ENCODE data around the gene RAB6B.

GRCh38 chr3:133888726-133889340 is 6.8 kb downstream of the RAB6B start:
- TF ChIP-seq EP300 (IDR thresholded peaks at IDR 0.05; ENCODE audit: borderline replicate concordance in 1 of 2, low read depth in 2 of 2, low read length in 2 of 2) (no peak), POLR2A (IDR thresholded peaks at IDR 0.05; ENCODE audit: control extremely low read depth in 1 of 2, low read depth in 2 of 2, low read length in 2 of 2) (no peak), SAP30 (IDR thresholded peaks at IDR 0.05; ENCODE audit: insufficient read depth, insufficient replicate concordance, low read length) (no peak), BRCA1 (IDR thresholded peaks at IDR 0.05; ENCODE audit: low read depth, low read length) (no peak), SIRT6 (IDR thresholded peaks at IDR 0.05; ENCODE audit: low read length) (no peak), POLR2AphosphoS5 (IDR thresholded peaks at IDR 0.05; ENCODE audit: low read depth, low read length) (no peak), FOSL1 (IDR thresholded peaks at IDR 0.05; ENCODE audit: insufficient read depth, low read depth, low read length) (no peak), HDAC2 (IDR thresholded peaks at IDR 0.05; ENCODE audit: borderline replicate concordance in 1 of 2, low read depth in 2 of 2, low read length in 2 of 2) (no peak)
- TF ChIP-seq, protein P1, sequence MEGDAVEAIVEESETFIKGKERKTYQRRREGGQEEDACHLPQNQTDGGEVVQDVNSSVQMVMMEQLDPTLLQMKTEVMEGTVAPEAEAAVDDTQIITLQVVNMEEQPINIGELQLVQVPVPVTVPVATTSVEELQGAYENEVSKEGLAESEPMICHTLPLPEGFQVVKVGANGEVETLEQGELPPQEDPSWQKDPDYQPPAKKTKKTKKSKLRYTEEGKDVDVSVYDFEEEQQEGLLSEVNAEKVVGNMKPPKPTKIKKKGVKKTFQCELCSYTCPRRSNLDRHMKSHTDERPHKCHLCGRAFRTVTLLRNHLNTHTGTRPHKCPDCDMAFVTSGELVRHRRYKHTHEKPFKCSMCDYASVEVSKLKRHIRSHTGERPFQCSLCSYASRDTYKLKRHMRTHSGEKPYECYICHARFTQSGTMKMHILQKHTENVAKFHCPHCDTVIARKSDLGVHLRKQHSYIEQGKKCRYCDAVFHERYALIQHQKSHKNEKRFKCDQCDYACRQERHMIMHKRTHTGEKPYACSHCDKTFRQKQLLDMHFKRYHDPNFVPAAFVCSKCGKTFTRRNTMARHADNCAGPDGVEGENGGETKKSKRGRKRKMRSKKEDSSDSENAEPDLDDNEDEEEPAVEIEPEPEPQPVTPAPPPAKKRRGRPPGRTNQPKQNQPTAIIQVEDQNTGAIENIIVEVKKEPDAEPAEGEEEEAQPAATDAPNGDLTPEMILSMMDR (IDR thresholded peaks at IDR 0.05; ENCODE audit: control extremely low read depth in 1 of 3, insufficient read depth in 1 of 3, low read depth in 1 of 3, low read length in 3 of 3), result no peak

Data from H1 (cell line).